ENCODE data around the gene EEF1E1. TPM values are rescaled to one million over a fixed set of nuclear protein-coding genes. Genes with fewer than 3 reads are reported as not detected.

EEF1E1 gene
- polyA plus RNA-seq, 2 of the 4 experiments (the other 2 are of a cell fraction), result 119 to 122 TPM

DNA sequence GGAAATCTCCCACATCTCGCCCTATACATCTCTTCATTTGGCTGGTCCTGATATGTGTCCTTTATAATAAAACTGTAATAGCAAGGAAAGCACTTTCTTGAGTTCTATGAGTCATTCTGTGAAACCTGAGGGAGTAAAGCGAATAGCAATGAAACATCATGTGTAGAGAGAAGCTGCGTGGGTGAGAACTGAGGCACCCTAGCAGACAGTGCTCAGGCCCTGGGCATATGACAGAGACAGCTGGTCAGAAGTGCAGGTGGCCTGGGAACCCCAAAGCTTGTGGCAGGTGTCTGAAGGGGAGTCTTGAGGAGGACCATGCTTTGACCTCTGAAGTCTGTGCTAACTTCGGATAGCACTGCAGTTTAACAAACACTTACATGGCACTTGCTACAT lies 36.8 kb downstream of the EEF1E1 start:
- TF ChIP-seq FOXS1 (CRISPR knock-in tag; IDR thresholded peaks at IDR 0.05) (no peak), MYC (IDR thresholded peaks at IDR 0.05; ENCODE audit: borderline replicate concordance, low read length) (no peak), TFCP2L1 (CRISPR knock-in tag; IDR thresholded peaks at IDR 0.05) (no peak), POLR2A (IDR thresholded peaks at IDR 0.05; ENCODE audit: low read length) (no peak), RNF2 (IDR thresholded peaks at IDR 0.05; ENCODE audit: borderline replicate concordance, low read depth) (no peak), USF2 (IDR thresholded peaks at IDR 0.05) (no peak), CBX2 (IDR thresholded peaks at IDR 0.05; ENCODE audit: borderline replicate concordance, low read depth) (no peak), NFE2L2 (conservative IDR thresholded peaks at IDR 0.05; ENCODE audit: low read length) (no peak)
- no peak for FAIRE-seq
- 79% methylated on average over 4 of the region's 4 CpGs for WGBS (ENCODE audit: missing lambda C conversion rate)
- DNase-seq (ENCODE audit: low read depth in 1 of 2, low spot score in 1 of 2), result no peak
- no peak for ATAC-seq
- peak overlapping the region in 1 of 2 experiments; percentile 96; a peak in 1 of 6 replicates for H3K27ac ChIP-seq
- H3K4me1 ChIP-seq, result peaks cover 6% of the 10 kb centered on the region
- no peak overlapping the region for H3K4me2 ChIP-seq
- POLR2A ChIA-PET, result no interaction called here
- H3K4me3 ChIP-seq, result no peak overlapping the region
- CTCF ChIA-PET, result interaction anchor here (0.8 to 2.3 kb wide), 3 partner anchors 9 to 822 kb away, joined by 3 to 6 read pairs (median 5); no protein-coding TSS in a partner anchor
- no peaks in the 10 kb centered on the region for H3K9me3 ChIP-seq

- H3K27ac ChIP-seq, result peak overlapping the region; percentile 81 to 96
Observed at GRCh38 chr6:8064638-8065518, 37.5 kb downstream of the EEF1E1 start.

More at GRCh38 chr6:8064638-8065518, 37.5 kb downstream of the EEF1E1 start:
- TF ChIP-seq HDAC2 (IDR thresholded peaks at IDR 0.05) (no peak), BHLHE40 (IDR thresholded peaks at IDR 0.05; ENCODE audit: low read depth, low read length) (no peak), JUN (IDR thresholded peaks at IDR 0.05) (no peak), RARB (CRISPR knock-in tag; IDR thresholded peaks at IDR 0.05) (no peak), TP53 (CRISPR knock-in tag; IDR thresholded peaks at IDR 0.05) (no peak), NR3C1 (IDR thresholded peaks at IDR 0.05) (no peak), KDM1A (IDR thresholded peaks at IDR 0.05; ENCODE audit: low read depth) (no peak), ZNF302 (CRISPR knock-in tag; IDR thresholded peaks at IDR 0.05) (no peak), ESRRA (IDR thresholded peaks at IDR 0.05; ENCODE audit: borderline replicate concordance, low read length) (no peak), USF2 (IDR thresholded peaks at IDR 0.05) (no peak), MYC (IDR thresholded peaks at IDR 0.05; ENCODE audit: borderline replicate concordance, low read length) (no peak), PHF8 (IDR thresholded peaks at IDR 0.05; ENCODE audit: borderline replicate concordance, low read depth) (no peak), RNF2 (IDR thresholded peaks at IDR 0.05; ENCODE audit: borderline replicate concordance, low read depth) (no peak), HOXB5 (CRISPR knock-in tag; IDR thresholded peaks at IDR 0.05) (no peak), SMC3 (IDR thresholded peaks at IDR 0.05) (no peak)
- TF ChIP-seq, protein P1, sequence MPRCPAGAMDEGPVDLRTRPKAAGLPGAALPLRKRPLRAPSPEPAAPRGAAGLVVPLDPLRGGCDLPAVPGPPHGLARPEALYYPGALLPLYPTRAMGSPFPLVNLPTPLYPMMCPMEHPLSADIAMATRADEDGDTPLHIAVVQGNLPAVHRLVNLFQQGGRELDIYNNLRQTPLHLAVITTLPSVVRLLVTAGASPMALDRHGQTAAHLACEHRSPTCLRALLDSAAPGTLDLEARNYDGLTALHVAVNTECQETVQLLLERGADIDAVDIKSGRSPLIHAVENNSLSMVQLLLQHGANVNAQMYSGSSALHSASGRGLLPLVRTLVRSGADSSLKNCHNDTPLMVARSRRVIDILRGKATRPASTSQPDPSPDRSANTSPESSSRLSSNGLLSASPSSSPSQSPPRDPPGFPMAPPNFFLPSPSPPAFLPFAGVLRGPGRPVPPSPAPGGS (IDR thresholded peaks at IDR 0.05), result no peak
- H3K4me2 ChIP-seq, result peak overlapping the region; percentile 83
- no peak for FAIRE-seq
- CTCF ChIA-PET, result interaction anchor here (0.8 to 2.3 kb wide), 2 partner anchors 9 to 22 kb away, joined by 5 to 6 read pairs; no protein-coding TSS in a partner anchor
- ATAC-seq, result no peak
- no peak for DNase-seq (ENCODE audit: low read depth in 1 of 2, low spot score in 1 of 2)
- H3K4me3 ChIP-seq, result peak overlapping the region; percentile 93
- POLR2A ChIA-PET, result interaction anchor here (0.7 to 1.6 kb wide), 3 partner anchors 20 to 339 kb away, joined by 3 to 14 read pairs (median 3); partner anchors contain the start of genes BMP6 and EEF1E1
- 83% methylated on average over 6 of the region's 7 CpGs for WGBS (ENCODE audit: missing lambda C conversion rate)
- no peaks in the 10 kb centered on the region for H3K9me3 ChIP-seq
- H3K4me1 ChIP-seq, result peaks cover 6% of the 10 kb centered on the region

All from A549 (cell line).